ENCODE measurements around the gene STAT5B.

STAT5B gene

DNA sequence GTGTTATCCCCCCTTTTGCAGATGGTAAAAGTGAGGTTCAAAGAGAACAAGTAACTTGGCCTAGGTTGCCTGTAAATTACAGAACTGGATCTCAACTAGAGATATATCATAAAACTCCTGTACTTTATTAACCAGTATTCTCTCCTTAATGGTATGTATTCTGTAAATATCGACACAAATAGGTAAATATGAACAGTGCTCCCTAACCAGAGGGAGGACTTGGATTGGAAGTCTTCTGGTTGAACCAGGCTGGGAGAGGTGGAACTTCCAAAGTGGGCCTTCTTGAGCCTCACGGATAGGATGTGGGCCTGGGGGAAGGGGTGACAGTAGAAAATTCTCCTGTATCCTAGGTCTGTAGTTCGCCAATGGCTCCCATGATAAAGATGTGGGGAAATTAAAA lies 19.8 kb upstream of the STAT5B start:
- no peak for TF ChIP-seq RAD21 (IDR thresholded peaks at IDR 0.05; ENCODE audit: low read depth)

DNA sequence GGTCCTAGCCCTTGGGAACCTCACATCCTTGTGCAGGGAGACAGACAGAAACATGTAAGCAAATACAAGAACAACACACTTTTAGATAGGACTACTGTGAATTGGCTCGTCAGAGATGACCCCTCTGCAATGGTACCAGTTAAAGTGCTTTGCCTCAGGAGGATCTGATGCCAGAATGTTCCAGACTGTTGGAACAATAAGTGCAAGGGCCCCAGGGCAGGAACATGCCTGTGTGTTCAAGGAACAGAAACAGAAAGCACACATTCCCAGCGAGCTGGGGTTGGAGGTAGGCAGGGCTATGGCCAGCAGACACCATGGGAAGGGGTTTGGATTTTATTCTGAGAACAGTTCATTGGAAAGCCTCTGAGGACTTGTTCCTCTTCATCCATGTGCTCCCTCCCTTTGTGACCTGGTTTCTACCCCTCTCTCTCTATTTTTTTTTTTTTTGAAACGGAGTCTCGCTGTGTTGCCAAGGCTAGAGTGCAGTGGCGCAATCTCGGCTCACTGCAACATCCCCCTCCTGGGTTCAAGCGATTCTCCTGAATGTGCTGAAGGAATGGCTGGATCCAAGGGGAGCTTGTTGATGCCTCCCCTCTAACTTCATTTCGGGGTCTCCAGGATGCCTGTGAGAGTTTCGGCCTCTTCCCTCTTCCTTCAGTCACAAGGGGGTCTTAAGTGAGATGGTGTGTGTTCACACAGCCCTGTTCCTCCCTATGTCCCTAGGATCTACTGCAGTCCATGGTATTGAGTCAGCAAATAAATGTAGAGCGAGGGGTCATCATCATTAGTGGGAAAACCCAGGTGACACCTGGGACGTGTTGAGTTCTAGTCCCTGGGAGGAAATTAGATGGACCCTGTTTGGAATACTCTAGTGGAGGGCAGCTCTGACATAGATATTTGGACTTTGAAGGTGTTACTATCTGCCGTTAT lies 18.5 kb upstream of the STAT5B start:
- TF ChIP-seq TAF1 (IDR thresholded peaks at IDR 0.05; ENCODE audit: low read depth) (no peak), MAX (IDR thresholded peaks at IDR 0.05) (no peak), REST (IDR thresholded peaks at IDR 0.05; ENCODE audit: low read depth) (no peak), YY1 (IDR thresholded peaks at IDR 0.05; ENCODE audit: low read depth) (no peak), CREB1 (IDR thresholded peaks at IDR 0.05; ENCODE audit: low read depth) (no peak), TCF12 (IDR thresholded peaks at IDR 0.05; ENCODE audit: low read depth) (no peak), NFIC (IDR thresholded peaks at IDR 0.05) (no peak), ZBTB7A (IDR thresholded peaks at IDR 0.05; ENCODE audit: low read depth) (no peak), EP300 (IDR thresholded peaks at IDR 0.05; ENCODE audit: borderline replicate concordance) (no peak), RAD21 (IDR thresholded peaks at IDR 0.05; ENCODE audit: low read depth) (no peak), CEBPB (IDR thresholded peaks at IDR 0.05) (no peak), FOXM1 (IDR thresholded peaks at IDR 0.05; ENCODE audit: borderline replicate concordance, low read depth) (no peak), EGR1 (IDR thresholded peaks at IDR 0.05) (no peak), TEAD4 (IDR thresholded peaks at IDR 0.05) (no peak), USF1 (IDR thresholded peaks at IDR 0.05) (no peak)

- TF ChIP-seq TAF1 (IDR thresholded peaks at IDR 0.05; ENCODE audit: low read depth), result no peak
- no peak for TF ChIP-seq ZBTB7A (IDR thresholded peaks at IDR 0.05; ENCODE audit: low read depth)
- no peak for TF ChIP-seq TEAD4 (IDR thresholded peaks at IDR 0.05)
- TF ChIP-seq FOXM1 (IDR thresholded peaks at IDR 0.05; ENCODE audit: borderline replicate concordance, low read depth), result no peak
- no peak for TF ChIP-seq YY1 (IDR thresholded peaks at IDR 0.05; ENCODE audit: low read depth)
- TF ChIP-seq REST (IDR thresholded peaks at IDR 0.05; ENCODE audit: low read depth), result no peak
- TF ChIP-seq EGR1 (IDR thresholded peaks at IDR 0.05), result no peak
- TF ChIP-seq NFIC (IDR thresholded peaks at IDR 0.05), result no peak
- TF ChIP-seq RAD21 (IDR thresholded peaks at IDR 0.05; ENCODE audit: low read depth), result no peak
- no peak for TF ChIP-seq MAX (IDR thresholded peaks at IDR 0.05)
- TF ChIP-seq USF1 (IDR thresholded peaks at IDR 0.05), result no peak
- no peak for TF ChIP-seq CEBPB (IDR thresholded peaks at IDR 0.05)
- no peak for TF ChIP-seq EP300 (IDR thresholded peaks at IDR 0.05; ENCODE audit: borderline replicate concordance)
- TF ChIP-seq CREB1 (IDR thresholded peaks at IDR 0.05; ENCODE audit: low read depth), result no peak
- TF ChIP-seq TCF12 (IDR thresholded peaks at IDR 0.05; ENCODE audit: low read depth), result no peak
Measured at GRCh38 chr17:42291129-42291528, 14.9 kb upstream of the STAT5B start.

DNA sequence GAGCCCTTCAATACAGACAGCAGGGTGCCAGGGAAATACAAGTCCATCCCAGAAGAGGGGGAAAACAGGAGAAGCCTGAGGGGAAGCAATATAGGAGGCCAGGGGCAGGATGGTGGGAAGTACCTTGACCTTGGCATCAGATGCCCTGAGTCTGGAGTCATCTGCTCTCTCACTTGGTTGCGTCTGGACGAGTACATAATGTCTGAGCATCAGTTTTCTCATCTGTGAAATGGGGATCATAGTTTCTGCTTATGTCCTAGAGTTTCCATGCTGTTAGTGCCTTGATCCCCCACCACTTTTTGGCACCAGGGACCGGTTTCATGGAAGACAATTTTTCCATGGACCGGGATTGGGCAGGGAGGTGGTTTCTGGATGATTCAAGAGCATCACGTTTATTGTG lies 14.4 kb upstream of the STAT5B start:
- TF ChIP-seq EGR1 (IDR thresholded peaks at IDR 0.05), result no peak
- TF ChIP-seq REST (IDR thresholded peaks at IDR 0.05; ENCODE audit: low read depth), result no peak
- TF ChIP-seq CEBPB (IDR thresholded peaks at IDR 0.05), result no peak
- no peak for TF ChIP-seq USF1 (IDR thresholded peaks at IDR 0.05)
- no peak for TF ChIP-seq MAX (IDR thresholded peaks at IDR 0.05)
- TF ChIP-seq FOXM1 (IDR thresholded peaks at IDR 0.05; ENCODE audit: borderline replicate concordance, low read depth), result no peak
- TF ChIP-seq TAF1 (IDR thresholded peaks at IDR 0.05; ENCODE audit: low read depth), result no peak

Measured in Ishikawa (cell line).